Stimulated activated CD4-positive, alpha-beta T cell treated with anti-CD3 and anti-CD28 coated beads, Interleukin-4, amount 100 ng/mL, for 1 hour (primary cell): ENCODE data around the gene RGL3.
"Not testable (repeated sequence)": the region's sequence is repeated elsewhere in the genome, so short reads cannot be mapped to it uniquely, and the experiment has no call there.

Experiments used
- DNase-seq: peaks from one replicate; pipeline ENCODE4 v3.0.0-alpha.2; 2020

RGL3 gene

DNA sequence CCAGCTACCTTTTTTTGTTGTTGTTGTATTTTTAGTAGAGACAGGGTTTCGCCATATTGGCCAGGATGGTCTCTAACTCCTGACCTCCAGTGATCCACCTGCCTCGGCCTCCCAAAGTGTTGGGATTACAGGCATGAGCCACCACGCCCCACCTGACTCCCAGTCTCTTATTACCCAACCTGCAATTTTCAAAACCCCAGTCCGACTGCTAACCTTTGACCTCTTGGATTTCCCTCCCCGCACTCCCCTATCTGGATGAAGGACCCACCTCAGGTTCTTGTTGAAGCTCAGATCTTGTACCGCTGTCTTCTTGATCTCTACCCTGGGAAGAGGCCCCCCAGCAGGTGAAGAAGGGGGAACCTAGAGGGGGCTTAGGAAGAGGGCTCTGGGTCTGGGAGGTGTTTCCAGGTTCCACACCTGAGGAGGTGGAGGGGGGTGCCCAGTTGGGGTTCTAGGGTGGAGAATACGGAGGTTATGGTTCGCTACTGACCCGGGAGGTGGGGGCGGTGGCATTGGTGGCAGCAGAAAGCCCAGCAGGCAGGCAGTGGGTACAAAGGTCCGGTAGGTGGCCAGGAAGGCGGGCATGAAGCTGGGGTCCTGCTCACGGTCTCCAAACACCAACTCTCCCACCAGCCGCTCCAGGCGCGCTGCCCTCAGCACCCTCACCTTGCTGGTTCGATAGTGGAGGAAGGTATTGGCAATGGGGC is 2.6 kb downstream of the RGL3 start:
- no peak for DNase-seq

DNA sequence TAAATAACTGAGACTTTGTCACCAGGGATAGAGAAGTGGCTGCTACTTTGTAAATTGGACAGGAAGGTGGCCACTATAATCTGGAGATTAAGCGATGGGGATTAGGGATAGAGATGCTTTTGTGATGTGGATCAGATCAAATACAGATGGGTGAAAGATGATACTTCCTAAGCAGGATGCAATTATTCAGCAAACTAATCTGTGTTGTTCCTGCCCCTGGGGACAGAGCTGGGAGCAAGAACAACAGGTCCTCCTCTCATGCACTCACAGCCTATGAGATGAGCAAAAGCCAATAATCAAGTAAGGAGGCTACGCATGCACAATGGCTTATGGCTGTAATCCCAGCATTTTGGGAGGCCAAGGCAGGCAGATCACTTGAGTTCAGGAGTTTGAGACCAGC is 4.6 kb downstream of the RGL3 start:
- DNase-seq, result no peak

DNA sequence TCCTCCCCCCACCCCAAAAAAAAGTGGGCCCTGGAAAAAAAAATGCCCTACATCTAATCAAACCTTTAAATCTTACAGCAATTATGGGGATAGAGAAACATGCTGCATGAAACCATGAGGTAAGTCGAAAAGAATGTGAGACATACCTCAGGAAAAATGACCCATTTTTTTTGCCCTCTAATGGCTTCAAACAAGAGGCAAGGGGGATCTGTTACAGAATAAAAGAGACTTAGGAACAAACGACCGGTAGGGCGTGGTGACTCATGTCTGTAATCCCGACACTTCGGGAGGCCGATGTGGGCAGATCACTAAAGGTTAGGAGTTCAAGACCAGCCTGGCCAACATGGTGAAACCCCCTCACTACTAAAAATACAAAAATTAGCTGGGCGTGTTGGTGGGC is 8.4 kb downstream of the RGL3 start:
- DNase-seq, result no peak

DNA sequence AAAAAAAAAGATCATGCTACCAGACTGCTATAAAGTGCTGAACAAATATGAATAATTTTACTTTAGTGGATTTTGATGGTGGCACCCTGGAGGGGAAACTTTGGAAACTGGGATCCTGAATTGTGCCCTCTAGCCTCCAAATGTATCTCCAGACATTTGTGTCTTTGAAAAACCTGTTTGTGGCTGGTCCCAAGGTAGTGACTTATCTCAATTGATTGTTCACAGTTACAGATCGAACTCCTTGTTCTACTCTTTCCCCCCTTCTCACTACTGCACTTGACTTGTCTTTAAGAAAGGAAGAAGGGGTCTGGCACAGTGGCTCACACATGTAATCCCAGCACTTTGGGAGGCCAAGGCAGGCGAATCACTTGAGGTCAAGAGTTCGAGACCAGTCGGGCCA is 10.5 kb downstream of the RGL3 start:
- DNase-seq, result no peak

DNA sequence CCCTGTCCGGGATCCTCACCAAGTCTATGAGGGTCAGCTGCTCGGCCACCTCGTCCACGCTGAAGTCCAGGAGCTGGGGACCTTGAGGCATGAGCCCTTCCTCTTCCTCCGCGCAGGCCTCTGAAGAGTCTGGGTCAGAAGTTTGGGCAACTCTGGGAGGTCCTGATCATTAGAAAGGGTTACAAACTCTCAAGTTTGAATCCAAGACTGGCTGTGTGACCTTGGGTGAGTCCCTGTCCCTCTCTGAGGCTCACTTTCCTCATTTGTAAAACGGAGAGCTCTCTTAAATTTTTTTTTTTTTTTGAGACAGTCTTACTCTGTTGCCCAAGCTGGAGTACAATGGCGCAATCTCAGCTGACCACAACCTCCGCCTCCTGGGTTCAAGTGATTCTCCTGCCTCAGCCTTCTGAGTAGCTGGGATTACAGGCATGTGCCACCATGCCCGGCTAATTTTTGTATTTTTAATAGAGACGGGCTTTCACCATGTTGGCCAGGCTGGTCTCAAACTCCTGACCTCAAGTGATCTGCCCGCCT is 12.3 kb downstream of the RGL3 start:
- not testable (repeated sequence) for DNase-seq

DNA sequence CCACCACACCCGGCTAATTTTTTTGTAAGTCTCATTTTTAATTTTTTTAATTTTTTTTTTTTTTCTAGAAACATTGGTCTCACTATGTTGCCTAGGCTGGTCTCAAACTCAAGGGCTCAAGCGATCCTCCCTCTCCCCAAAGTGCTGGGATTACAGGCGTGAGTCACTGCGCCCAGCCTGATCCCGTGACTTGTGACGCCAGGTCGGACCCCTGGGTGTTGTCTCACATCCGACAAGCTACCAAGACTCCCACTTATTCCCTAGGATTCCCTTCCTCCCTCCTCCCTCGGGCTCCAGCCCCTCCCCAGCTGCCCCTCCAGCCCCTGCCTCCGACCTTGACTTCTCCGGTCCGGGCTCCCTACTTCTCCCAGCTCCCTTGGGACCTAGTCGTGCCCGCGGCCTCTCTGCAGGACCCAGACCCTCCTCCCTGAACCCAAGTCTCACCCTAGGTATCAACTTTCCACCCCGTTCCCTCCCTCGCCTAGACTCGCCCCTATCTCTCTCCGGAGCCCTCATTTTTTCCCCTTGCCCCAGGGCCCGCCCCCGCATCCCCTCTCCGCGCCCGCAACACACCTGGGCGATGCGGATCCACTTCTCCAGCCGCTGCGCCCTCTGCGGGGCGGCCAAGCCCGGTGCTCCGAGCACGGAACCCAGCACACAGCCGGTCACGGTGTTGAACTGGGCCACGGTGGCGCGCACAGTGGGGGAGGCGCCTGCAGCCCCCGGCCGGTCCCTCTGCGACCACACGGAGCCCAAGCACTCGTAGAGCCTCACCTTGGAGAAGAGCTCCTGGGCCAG is 13.1 kb downstream of the RGL3 start:
- DNase-seq, result peak; percentile 44

DNA sequence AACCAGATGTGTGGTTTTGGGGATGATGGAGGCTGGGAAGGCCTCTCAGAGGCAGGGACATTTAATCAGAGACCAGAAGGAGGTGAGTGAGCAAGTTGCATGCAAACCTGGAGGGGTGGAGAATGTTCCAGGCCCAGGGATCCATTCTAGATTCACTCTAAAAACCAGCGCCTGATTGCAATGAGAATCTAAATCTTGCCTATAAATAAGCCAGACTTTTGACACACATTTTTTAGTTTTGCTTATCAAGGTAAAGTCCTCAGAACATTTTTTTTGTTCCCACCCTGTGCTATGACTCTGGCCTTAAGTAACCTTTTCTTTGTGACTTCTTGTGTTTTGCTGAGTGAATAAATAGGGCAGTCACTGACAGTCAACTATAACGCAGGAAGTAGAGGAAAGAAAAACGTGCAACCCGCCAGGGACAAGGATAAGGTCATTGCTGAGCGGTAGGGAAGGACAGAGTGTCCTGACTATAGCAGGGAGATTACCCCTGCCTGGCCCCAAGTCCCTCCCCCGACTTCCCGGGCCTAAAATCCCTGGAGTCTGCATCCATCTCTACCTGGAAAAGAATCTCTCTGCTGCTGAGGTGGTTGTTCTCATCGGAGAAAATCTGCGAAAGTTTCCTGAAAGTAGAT is 14.4 kb downstream of the RGL3 start:
- DNase-seq, result no peak

DNA sequence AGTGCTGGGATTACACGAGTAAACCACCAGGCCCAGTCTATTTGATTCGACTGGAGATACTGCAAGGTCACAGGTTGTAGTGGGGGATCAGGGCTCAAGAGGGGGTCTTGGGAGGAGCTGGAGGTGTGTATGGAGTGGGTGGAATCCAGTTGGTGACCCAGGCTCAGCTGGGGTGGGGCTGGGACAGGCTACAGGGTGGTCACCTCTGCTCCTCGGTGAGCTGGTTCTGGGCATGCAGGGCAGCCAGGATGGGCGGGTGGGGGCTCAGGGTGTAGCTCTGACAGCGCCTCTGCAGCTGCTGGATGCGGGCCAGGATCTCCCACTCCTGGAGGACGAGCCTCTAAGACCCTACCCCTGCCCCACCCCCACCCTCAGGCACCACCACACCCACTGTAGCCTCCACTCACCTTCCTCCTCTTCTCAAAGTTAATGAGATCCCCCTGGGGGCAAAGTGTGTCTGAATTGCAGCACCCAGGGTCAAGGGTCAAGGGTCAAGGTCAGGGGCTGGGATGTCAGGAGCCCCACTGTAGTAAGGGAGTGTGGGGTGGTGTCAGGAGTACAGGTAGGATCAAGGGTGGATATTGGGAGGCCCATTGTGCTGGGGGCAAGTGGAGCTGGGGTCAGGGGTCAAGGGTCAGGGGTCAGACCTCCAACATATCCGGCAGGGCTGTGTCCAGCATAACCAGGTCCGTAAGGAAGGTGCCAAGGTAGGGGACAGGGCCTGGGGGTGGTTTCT is 17.1 kb downstream of the RGL3 start:
- DNase-seq, result no peak

DNA sequence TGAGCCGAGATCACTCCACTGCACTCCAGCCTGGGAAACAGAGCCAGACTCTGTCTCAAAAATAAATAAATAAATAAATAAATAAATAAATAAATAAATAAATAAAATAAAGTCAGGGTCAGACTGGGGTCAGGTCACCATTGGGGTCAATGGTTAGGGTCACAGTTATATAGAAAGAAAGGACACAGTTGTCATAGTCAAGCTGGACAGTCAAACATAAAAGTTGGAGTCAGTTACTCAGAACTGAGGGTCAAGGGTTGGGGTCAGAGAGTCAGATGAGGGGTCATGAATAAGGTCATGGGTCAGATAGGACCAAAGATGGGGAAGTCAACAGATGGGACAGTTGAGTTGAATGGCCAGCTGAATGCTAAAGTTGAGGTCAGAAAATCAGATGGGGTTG is 18.3 kb downstream of the RGL3 start:
- DNase-seq, result no peak

DNA sequence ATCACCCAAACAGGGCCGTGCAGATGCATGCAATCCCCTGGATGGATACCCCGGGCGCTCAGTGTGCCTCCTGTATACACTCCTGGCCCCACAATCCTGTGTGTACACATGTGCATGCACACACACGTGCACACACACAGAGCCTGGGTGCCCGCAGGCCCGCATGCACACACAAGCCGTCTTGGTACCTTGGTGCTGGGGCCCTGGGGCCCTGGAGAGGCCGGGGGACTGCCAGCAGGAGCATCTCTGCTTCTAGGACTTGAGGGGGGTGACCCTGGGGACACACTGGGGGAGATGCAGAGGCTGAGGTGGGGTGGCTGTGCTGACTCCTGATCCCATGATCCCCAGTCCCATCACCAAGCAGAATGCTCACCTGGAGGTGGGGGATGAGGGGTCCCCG is 19.4 kb downstream of the RGL3 start:
- no peak for DNase-seq

DNA sequence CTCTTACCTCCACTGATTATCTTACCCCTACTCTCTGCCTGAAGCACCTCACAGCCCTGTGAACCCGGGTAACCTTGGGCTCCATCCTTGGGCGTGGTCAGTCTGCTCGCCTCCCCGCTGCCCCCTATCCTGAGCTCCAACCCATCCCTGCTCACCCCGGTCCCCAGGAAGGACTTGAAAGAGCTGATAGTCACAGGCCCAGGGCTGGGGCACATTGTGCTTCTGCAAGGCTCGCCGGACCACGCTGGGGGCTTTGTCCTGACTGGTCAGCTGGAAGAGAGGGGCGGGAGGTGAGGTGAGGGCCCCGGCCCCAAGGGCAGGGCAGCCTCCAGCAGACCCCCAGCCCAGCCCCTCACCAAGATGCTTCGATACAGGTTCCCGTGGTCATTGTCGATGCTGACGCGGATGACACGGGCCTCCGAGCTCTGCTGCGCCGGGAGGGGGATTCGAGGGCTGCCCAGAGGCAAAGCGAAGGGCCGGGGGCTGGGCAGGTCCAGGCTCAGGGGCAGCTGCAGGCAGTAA is 22.0 kb downstream of the RGL3 start:
- DNase-seq, result no peak

DNA sequence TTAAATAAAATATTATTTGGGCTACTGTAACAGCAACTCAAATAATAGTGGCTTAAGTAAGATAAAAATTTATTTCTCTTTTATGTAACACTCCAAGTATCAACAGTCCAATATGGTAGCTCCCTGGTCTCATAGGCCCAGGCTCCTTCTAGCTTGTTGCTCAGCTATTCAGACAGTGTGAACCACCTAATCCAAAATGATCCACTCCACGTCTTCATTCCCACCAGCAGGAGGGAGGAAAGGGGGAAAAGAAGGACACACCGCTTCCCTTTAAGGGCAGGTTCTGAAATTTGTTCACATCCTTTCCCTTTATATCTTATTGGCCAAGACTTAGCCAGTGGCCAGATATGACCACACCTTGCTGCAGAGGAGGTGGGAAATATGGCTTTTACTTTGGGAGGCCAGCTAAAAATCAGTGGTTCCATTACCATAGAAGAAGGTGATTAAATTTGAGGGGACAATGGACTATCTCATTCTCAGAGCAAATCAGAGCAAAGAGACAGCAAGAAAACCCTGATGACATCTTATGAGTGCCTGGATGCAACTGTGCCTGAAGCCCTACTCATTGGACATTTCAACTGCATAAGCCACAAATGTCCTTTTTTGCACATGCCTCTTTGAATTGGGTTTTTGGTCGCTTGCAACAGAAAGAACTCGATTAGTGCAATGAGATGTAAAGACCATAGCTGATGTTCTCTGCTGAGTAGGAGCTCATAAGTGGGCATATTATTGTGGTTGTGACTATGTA is 28.0 kb downstream of the RGL3 start:
- DNase-seq, result no peak

DNA sequence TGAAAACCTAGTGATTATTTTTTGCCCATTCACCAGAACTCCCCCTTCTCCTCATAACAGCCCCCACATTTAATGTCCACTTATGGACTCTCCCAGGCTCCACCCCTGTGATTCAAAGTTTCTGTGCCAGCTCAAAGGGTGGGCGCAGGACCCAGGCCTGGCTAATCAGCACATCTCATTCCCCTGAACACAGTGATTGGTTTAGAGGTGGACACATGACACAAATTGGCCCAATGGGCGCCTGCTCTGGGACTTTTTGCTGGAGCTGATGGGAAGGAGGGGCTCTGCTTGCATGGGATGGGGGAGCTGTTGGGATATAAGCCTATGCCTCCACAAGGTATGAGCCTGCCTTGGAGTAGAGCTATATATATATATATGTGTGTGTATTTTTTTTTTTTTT is 28.8 kb downstream of the RGL3 start:
- DNase-seq, result no peak

DNA sequence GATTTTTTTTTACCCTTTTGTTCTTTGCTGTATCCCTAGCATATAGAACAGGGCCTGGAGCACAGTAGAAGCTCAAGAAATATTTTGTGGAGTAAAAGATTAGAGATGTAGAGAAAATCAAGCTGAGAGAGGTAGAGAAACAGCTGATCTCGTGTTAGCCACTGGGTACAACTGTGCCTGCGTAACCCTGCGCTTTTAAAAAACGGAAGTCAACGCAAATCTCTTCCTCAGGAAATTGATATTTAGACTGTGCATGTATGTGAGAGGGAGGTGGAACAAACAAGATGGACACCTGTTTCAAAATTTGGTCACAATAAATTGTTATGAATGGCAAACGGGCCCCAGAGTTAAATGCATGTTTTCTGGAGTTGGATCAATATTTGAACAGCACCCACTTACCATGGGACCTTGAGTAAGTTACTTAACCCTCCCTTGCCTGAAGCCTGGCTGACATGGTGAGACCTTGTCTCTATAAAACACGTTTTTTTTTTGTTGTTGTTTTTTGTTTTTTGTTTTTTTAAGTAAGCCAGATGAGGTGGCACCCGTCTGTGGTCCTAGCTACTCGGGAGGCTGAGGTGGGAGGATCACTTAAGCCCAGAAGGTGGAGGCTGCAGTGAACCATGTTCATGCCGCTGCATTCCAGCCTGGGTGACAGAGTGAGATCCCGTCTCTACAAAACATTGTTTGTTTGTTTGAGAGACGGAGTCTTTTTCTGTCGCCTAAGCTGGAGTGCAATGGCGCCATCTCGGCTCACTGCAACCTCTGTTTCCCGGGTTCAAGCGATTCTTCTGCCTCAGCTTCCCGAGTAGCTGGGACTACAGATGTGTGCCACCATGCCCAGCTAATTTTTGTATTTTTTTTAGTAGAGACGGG is 31.7 kb downstream of the RGL3 start:
- DNase-seq, result no peak

DNA sequence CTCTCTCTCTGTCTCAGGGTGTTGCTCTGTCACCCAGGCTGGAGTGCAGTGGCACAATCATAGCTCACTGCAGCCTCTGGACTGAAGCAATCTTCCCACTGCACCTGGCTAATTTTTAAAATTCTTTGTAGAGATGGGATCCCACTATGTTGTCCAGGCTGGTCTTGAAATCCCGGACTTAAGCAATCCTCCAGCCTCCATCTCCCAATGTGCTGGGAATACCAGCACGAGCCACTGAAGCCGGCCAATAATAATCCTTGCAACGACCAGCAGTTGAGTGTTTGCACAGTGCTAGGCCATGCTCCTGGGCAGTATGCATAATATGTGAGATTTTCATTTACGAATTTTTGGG is 34.4 kb downstream of the RGL3 start:
- DNase-seq, result no peak

DNA sequence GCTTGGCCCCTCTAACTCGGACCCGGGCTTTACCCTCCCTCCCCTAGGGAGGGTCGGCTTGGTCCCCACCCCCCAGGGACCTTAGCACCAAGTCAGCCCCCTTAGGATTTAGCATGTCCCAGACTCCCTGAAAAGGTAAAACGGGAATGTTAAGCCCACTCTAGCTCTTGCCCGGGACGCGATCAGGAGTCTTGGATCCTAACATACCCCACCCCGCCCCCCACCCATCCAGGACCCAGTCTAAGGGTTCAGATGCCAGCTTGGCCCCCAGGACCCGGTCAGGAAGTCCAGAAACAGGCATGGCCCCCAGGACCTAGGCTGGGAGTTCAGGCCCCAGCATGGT is 35.4 kb downstream of the RGL3 start:
- no peak for DNase-seq

DNA sequence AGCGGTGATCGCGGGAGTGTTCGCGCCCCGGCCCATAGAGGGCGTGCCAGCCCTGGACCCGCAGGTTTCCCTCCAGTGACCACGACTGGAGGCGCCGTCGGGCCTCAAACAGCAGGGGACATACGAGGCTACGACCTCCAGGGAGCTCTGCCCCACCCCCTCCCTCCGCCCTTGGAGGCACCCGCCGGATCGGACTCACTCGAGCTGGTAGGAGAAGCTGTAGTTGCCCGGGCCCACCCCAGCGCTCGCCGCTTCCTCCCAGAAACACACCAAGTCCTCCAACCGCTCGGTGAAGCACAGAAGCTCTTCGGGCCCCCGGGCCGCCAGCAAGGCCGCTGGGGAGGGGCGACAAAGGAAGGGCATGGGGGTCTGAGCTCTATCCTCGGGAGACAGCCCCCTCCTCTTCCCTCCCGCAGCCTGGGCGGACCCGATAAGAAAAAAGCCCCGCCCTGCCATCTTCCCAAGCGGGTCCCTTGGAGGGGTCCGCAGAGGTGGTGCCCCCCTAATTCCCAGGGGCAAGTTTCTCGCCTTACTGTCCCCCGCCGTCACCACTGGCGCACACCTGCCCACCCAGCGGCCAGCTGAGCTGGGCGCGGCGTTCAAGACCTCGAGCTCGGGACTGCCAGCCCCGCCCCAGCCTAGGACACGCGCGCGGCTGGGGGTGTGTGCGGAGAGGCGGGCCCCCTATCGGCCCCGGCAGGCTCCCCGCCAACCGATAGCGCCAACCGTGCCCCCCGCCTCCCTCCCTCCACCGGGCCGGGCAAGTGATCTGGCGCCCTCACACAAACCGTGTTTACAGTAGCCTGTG is 36.0 kb downstream of the RGL3 start:
- DNase-seq, result peak; percentile 41

DNA sequence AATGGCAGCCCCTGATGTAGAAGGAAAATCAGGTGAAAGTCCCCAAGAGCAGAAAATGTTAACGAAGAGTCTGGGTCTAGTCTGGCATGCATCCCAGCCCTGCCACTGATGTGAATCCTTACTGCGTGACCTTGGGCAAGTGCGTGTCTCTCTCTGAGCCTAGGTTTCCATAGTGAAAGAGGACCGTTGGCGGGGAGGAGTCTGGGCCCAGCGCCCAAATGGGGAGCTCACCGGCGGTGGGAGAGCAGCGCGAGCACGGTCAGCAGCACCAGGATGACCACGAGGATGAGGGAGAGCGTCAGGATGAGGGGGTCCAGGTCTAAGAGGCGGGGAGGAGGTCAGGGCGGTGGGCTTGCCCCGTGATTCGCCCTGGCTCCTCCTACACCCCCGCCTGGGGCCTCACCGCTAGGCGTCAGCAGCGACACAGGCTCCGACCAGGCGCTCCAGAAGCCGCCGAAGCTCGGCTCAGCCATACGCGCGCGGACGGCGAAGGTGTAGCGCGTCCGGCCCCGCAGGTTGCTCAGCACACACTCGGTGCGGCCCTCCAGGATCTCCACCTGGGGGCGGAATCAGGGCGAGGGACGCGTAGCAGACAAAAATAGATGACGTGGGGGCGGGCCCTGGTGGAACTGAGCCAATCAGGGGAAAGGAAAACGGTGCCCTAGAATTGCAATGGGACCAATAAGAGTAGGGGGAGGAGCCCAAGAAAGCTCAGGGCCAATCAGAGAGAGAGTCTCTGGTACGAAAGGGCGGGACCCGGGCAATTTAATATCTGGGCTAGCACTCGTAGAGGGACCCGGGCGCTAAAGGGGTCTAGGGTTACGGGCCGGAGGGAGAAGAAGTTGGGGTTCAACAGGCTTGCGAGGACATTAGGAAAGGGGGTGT is 38.2 kb downstream of the RGL3 start:
- DNase-seq, result peak; percentile 94

DNA sequence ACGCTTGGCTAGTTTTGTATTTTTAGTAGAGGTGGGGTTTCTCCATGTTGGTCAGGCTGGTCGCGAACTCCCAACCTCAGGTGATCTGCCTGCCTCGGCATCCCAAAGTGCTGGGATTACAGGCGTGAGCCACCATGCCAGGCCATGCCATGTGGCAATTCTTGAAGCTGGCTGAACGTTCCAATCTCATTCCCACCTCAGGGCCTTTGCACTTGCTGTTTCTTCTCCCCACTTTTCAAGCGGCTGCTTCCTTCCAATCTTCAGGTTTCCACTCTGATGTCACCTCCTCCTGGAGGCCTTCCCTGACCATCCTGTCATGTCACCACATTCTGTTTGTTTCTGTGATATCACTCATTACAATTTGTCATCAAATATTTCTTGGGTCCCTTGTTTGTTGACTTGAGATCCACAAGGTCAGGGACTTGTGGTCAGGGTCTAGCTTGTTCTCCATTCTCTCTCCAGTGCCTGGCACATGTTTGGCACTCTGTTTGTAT is 39.2 kb downstream of the RGL3 start:
- DNase-seq, result no peak
